CD14-positive monocyte (primary cell): ENCODE results near the gene SVIL. TPM values are rescaled to one million over a fixed set of nuclear protein-coding genes. Genes with fewer than 3 reads are reported as not detected.
A peak's percentile ranks its signal among the peaks of the same experiment; 100 is the strongest.

Experiments
- DNase-seq, 3 donors: peaks; one replicate each; pipeline ENCODE4 v3.0.0-alpha.2; 2011 to 2022
- H2AFZ ChIP-seq: 2 replicates; pipeline ENCODE4 v1.6.0; 2012; ENCODE audit warnings: mild to moderate bottlenecking, low read depth, low read length, inconsistent platforms; ENCODE audit not compliant: insufficient read depth, poor library complexity, severe bottlenecking
- H3K27ac ChIP-seq, 2 donors: 1 replicate in 1 of 2; 2 replicates in 1 of 2; pipeline ENCODE4 v1.5.1; 2012 to 2013; ENCODE audit warnings: low read length in 2 of 2, control low read depth in 1 of 2, inconsistent platforms in 1 of 2, low read depth in 1 of 2, mild to moderate bottlenecking in 1 of 2
- H3K27me3 ChIP-seq, 2 donors: one replicate each; pipeline versions ENCODE4 v1.6.0 to v1.6.1; 2011 to 2013; ENCODE audit warnings: low read length in 2 of 2; ENCODE audit not compliant: control insufficient read depth in 2 of 2, insufficient read depth in 2 of 2
- H3K36me3 ChIP-seq, 2 donors: replicated peaks in 1 of 2; 1 replicate in 1 of 2; 2 replicates in 1 of 2; pipeline versions ENCODE4 v1.5.1 to v1.6.1; 2012 to 2013; ENCODE audit warnings: low read length in 2 of 2, control low read depth in 1 of 2, inconsistent platforms in 1 of 2, mild to moderate bottlenecking in 1 of 2; ENCODE audit not compliant: insufficient read depth in 2 of 2, control insufficient read depth in 1 of 2
- H3K4me1 ChIP-seq, 2 donors: 1 replicate in 1 of 2; 2 replicates in 1 of 2; pipeline versions ENCODE4 v1.5.1 to v1.6.1; 2012 to 2013; ENCODE audit warnings: low read length in 2 of 2, control low read depth in 1 of 2, inconsistent platforms in 1 of 2, mild to moderate bottlenecking in 1 of 2, moderate library complexity in 1 of 2; ENCODE audit not compliant: insufficient read depth in 2 of 2, control insufficient read depth in 1 of 2
- H3K4me2 ChIP-seq: replicated peaks from 2 replicates; pipeline ENCODE3; 2012; ENCODE audit warnings: low read length, moderate library complexity, mild to moderate bottlenecking; ENCODE audit not compliant: poor library complexity, severe bottlenecking; ENCODE audit errors: extremely low read depth
- H3K4me3 ChIP-seq, 3 experiments: fragments of 200-600 bp in 1 of 3; sonication (generic) in 1 of 3; replicated peaks in 1 of 3; 1 replicate in 2 of 3; 2 replicates in 1 of 3; pipeline ENCODE4 v1.5.1; 2011 to 2013; ENCODE audit warnings: low read length in 3 of 3, mild to moderate bottlenecking in 3 of 3, control low read depth in 2 of 3, low read depth in 2 of 3, inconsistent platforms in 1 of 3, moderate library complexity in 1 of 3
- H3K79me2 ChIP-seq: 2 replicates; pipeline ENCODE4 v1.6.0; 2012; ENCODE audit warnings: mild to moderate bottlenecking, control low read depth, inconsistent platforms, low read length, moderate library complexity; ENCODE audit not compliant: insufficient read depth
- H3K9ac ChIP-seq: 2 replicates; pipeline ENCODE4 v1.6.0; 2017; ENCODE audit warnings: low read length, mild to moderate bottlenecking; ENCODE audit not compliant: insufficient read depth, poor library complexity, severe bottlenecking
- H3K9me3 ChIP-seq, 2 donors: replicated peaks in 1 of 2; 1 replicate in 1 of 2; 2 replicates in 1 of 2; pipeline versions ENCODE4 v1.5.1 to v1.6.1; 2012 to 2013; ENCODE audit warnings: low read length in 2 of 2, control low read depth in 1 of 2; ENCODE audit not compliant: control insufficient read depth in 1 of 2, insufficient read depth in 1 of 2
- H4K20me1 ChIP-seq: 2 replicates; pipeline ENCODE4 v1.6.0; 2012; ENCODE audit warnings: mild to moderate bottlenecking, low read length, control low read depth, moderate library complexity; ENCODE audit not compliant: insufficient read depth
- H3K27ac Mint-ChIP-seq, 7 donors: one replicate each; pipeline ENCODE4 v1.8.0; 2020; ENCODE audit warnings: mild to moderate bottlenecking in 7 of 7, mixed read lengths in 7 of 7, moderate library complexity in 6 of 7, inconsistent platforms in 2 of 7
- H3K27me3 Mint-ChIP-seq, 3 donors: one replicate each; pipeline ENCODE4 v1.8.0; 2021 to 2022; ENCODE audit warnings: low read depth in 3 of 3, mild to moderate bottlenecking in 3 of 3, mixed read lengths in 3 of 3, moderate library complexity in 3 of 3, inconsistent platforms in 1 of 3
- H3K36me3 Mint-ChIP-seq, 2 donors: one replicate each; pipeline ENCODE4 v1.8.0; 2020; ENCODE audit warnings: mixed read lengths in 2 of 2, inconsistent platforms in 1 of 2, mild to moderate bottlenecking in 1 of 2
- H3K4me1 Mint-ChIP-seq: one replicate; pipeline ENCODE4 v1.8.0; 2020; ENCODE audit warnings: mild to moderate bottlenecking, mixed read lengths
- H3K4me3 Mint-ChIP-seq, 2 donors: one replicate each; pipeline ENCODE4 v1.8.0; 2020; ENCODE audit warnings: mild to moderate bottlenecking in 2 of 2, mixed read lengths in 2 of 2, moderate library complexity in 1 of 2
- H3K9me3 Mint-ChIP-seq, 7 donors: one replicate each; pipeline ENCODE4 v1.8.0; 2020 to 2022; ENCODE audit warnings: mixed read lengths in 7 of 7, mild to moderate bottlenecking in 6 of 7, moderate library complexity in 6 of 7, inconsistent platforms in 2 of 7
- WGBS: methylation state at CpG from one replicate; pipeline ENCODE4 v1.1.5; 2013; ENCODE audit warnings: missing lambda C conversion rate; ENCODE audit not compliant: insufficient coverage; 5-methylcytosine and 5-hydroxymethylcytosine counted together
- intact Hi-C, 2 donors: fragments of 100-400 bp; cut with micrococcal nuclease; formaldehyde crosslinking; loops; one replicate each; pipeline versions ENCODE4 v1.15.0 to v1.15.1; 2023
- polyA plus RNA-seq, 3 donors: library from polyadenylated mRNA; depleted of rRNA in 1 of 3; unstranded in 2 of 3; stranded (reverse) in 1 of 3; fragments of 300-500 nt in 2 of 3; fragments of >200 nt in 1 of 3; fragmentation: Illumina TruSeq in 2 of 3; gene quantifications; 1 replicate in 2 of 3; 2 replicates in 1 of 3; pipeline ENCODE4 v1.2.3, GENCODE V29; 2012 to 2021
- TF ChIP-seq, protein P1 (sequence below): fragments of 200-600 bp; IDR thresholded peaks from one replicate; pipeline ENCODE4 v1.8.0; 2022; ENCODE audit warnings: antibody characterized with exemption, mild to moderate bottlenecking

The SVIL gene
- polyA plus RNA-seq, 3 donors, result 2.1 to 14.3 (median 5.8) TPM

DNA sequence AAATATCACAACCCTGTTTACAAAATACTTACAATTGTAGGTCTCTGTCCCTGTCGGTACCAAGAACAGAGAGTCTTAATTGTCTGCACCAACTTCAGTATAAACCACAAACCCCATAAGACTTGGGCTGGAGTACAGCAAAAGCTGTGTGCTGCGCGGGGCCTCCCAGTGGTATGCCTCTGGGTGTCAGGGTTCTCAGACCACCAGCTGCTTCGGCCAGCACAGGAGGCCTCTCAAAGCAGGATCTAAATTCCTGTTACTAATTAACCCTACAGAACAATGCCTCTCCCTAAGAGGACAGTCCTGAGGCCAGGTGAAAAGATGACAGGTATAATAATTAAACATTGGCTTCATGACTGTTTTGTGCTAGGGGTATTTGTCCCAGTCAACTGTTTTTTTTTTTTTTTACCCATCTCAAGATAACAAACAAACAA is 957 bp upstream of the SVIL start:
- peaks cover 0 to 1% (median 0%) of the 10 kb centered on the region in 7 donors for H3K9me3 Mint-ChIP-seq
- H3K4me3 Mint-ChIP-seq, result peak overlapping the region in 1 of 2 donors; percentile 76
- H3K36me3 Mint-ChIP-seq, result peaks cover 35 to 36% of the 10 kb centered on the region in 2 donors
- Histone ChIP-seq H3K79me2 (peaks cover 29% of the 10 kb centered on the region), H2AFZ (no peak overlapping the region), H3K27ac (peak overlapping the region; percentile 47 to 85), H4K20me1 (no peaks in the 10 kb centered on the region), H3K4me2 (peak overlapping the region; percentile 34), H3K36me3 (peaks cover 0 to 19% of the 10 kb centered on the region in 2 donors), H3K4me1 (peaks cover 35 to 48% of the 10 kb centered on the region in 2 donors), H3K27me3 (no peaks in the 10 kb centered on the region), H3K9me3 (no peaks in the 10 kb centered on the region), H3K4me3 (peak overlapping the region in 1 of 3 experiments; percentile 35), H3K9ac (peak overlapping the region; percentile 24)
- 86% methylated on average over 1 of the region's 4 CpGs for WGBS
- TF ChIP-seq, protein P1, sequence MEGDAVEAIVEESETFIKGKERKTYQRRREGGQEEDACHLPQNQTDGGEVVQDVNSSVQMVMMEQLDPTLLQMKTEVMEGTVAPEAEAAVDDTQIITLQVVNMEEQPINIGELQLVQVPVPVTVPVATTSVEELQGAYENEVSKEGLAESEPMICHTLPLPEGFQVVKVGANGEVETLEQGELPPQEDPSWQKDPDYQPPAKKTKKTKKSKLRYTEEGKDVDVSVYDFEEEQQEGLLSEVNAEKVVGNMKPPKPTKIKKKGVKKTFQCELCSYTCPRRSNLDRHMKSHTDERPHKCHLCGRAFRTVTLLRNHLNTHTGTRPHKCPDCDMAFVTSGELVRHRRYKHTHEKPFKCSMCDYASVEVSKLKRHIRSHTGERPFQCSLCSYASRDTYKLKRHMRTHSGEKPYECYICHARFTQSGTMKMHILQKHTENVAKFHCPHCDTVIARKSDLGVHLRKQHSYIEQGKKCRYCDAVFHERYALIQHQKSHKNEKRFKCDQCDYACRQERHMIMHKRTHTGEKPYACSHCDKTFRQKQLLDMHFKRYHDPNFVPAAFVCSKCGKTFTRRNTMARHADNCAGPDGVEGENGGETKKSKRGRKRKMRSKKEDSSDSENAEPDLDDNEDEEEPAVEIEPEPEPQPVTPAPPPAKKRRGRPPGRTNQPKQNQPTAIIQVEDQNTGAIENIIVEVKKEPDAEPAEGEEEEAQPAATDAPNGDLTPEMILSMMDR, result no peak
- DNase-seq, result no peak
- H3K4me1 Mint-ChIP-seq, result peaks cover 55% of the 10 kb centered on the region
- H3K27me3 Mint-ChIP-seq, result no peaks in the 10 kb centered on the region
- peak overlapping the region; percentile 81 to 98 (median 93) for H3K27ac Mint-ChIP-seq
- intact Hi-C loops, result loop anchor here (5.0 to 10.0 kb wide), 4 partner anchors 33 to 99 kb away; no protein-coding TSS in a partner anchor

DNA sequence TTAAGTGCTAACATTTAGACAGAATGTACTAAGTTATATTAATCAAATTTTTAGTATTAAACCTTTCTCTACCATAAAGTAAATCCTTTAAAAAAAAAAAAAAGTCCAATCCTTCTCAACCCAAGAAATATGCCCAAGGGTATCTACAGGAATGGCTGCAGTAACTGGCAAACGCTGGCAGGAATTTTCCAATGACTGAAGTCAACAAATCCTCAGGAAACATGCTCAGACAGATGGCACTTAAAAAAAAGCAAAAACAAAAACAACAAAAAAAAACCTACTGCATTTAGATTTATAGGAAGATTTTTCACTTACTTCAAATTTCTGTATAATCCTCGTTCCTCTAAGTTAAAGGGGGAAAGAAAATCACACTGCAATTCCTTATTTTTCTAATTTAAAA is 666 bp downstream of the SVIL start:
- Histone ChIP-seq H3K79me2 (peaks cover 29% of the 10 kb centered on the region), H3K27me3 (no peaks in the 10 kb centered on the region), H3K4me3 (no peak overlapping the region), H3K9ac (no peak overlapping the region), H3K4me1 (peaks cover 43 to 63% of the 10 kb centered on the region in 2 donors), H3K4me2 (no peak overlapping the region), H4K20me1 (peaks cover 4% of the 10 kb centered on the region), H3K9me3 (no peaks in the 10 kb centered on the region), H2AFZ (no peak overlapping the region), H3K36me3 (peaks cover 0 to 8% of the 10 kb centered on the region in 2 donors), H3K27ac (no peak overlapping the region)
- peaks cover 62% of the 10 kb centered on the region for H3K4me1 Mint-ChIP-seq
- no peaks in the 10 kb centered on the region for H3K27me3 Mint-ChIP-seq
- DNase-seq, result no peak
- H3K9me3 Mint-ChIP-seq, result peaks cover 0 to 1% (median 0%) of the 10 kb centered on the region in 7 donors
- H3K27ac Mint-ChIP-seq, result peak overlapping the region in 2 of 7 donors; percentile 19 to 94
- H3K4me3 Mint-ChIP-seq, result no peak overlapping the region
- H3K36me3 Mint-ChIP-seq, result peaks cover 25 to 26% of the 10 kb centered on the region in 2 donors
- WGBS, result no CpG with 5 or more reads among the region's 2 CpGs
- TF ChIP-seq, protein P1, result no peak
- intact Hi-C loops, result loop anchor here (10.0 kb wide), 2 partner anchors 51 to 101 kb away; no protein-coding TSS in a partner anchor
